Spleen (tissue), 11 donors: ENCODE results near the gene AKT3. TPM values are rescaled to one million over a fixed set of nuclear protein-coding genes. Genes with fewer than 3 reads are reported as not detected.

Source experiments
- DNase-seq: peaks from one replicate; pipeline ENCODE4 v3.0.0-alpha.2; 2020
- H3K27ac ChIP-seq, 8 donors: fragments of 200-600 bp; sonication (generic) in 7 of 8; 1 replicate in 4 of 8; 2 replicates in 4 of 8; pipeline versions ENCODE4 v1.5.0 to v1.8.0; 2016 to 2021; ENCODE audit warnings: inconsistent platforms in 4 of 8, mild to moderate bottlenecking in 4 of 8, moderate library complexity in 1 of 8
- H3K27me3 ChIP-seq, 7 donors: fragments of 200-600 bp; sonication (generic) in 6 of 7; replicated peaks in 1 of 7; 1 replicate in 4 of 7; 2 replicates in 3 of 7; pipeline versions ENCODE4 v1.5.0 to v1.8.0; 2016 to 2021; ENCODE audit warnings: inconsistent platforms in 3 of 7, mild to moderate bottlenecking in 1 of 7
- H3K36me3 ChIP-seq, 6 donors: fragments of 200-600 bp; sonication (generic) in 5 of 6; 1 replicate in 4 of 6; 2 replicates in 2 of 6; pipeline versions ENCODE4 v1.5.0 to v1.8.0; 2016 to 2021; ENCODE audit warnings: inconsistent platforms in 2 of 6
- H3K4me1 ChIP-seq, 6 donors: fragments of 200-600 bp; sonication (generic) in 5 of 6; 1 replicate in 3 of 6; 2 replicates in 3 of 6; pipeline versions ENCODE4 v1.5.0 to v1.8.0; 2016 to 2021; ENCODE audit warnings: inconsistent platforms in 3 of 6
- H3K4me3 ChIP-seq, 8 donors: fragments of 200-600 bp; sonication (generic) in 7 of 8; 1 replicate in 4 of 8; 2 replicates in 4 of 8; pipeline versions ENCODE4 v1.5.0 to v1.8.0; 2016 to 2021; ENCODE audit warnings: inconsistent platforms in 4 of 8, mild to moderate bottlenecking in 4 of 8, moderate library complexity in 2 of 8
- H3K9me3 ChIP-seq, 8 donors: fragments of 200-600 bp; sonication (generic) in 7 of 8; 1 replicate in 4 of 8; 2 replicates in 4 of 8; pipeline versions ENCODE4 v1.5.0 to v1.8.0; 2016 to 2021; ENCODE audit warnings: inconsistent platforms in 4 of 8
- CTCF ChIP-seq, 11 experiments: fragments of 200-600 bp in 7 of 11; fragments of 450-650 bp in 4 of 11; sonication (generic) in 4 of 11; IDR thresholded peaks in 8 of 11; conservative IDR thresholded peaks in 3 of 11; 1 replicate in 7 of 11; 2 replicates in 4 of 11; pipeline versions ENCODE4 v1.4.0 to v1.8.0; 2016 to 2021; ENCODE audit warnings: antibody characterized with exemption in 11 of 11, inconsistent platforms in 4 of 11, mild to moderate bottlenecking in 1 of 11
- POLR2A ChIP-seq, 3 donors: fragments of 450-650 bp; IDR thresholded peaks; one replicate each; pipeline ENCODE4 v1.5.1; 2017; ENCODE audit warnings: antibody characterized with exemption in 3 of 3, mild to moderate bottlenecking in 1 of 3
- POLR2AphosphoS5 ChIP-seq, 3 donors: sonication (generic); formaldehyde crosslinking; IDR thresholded peaks; one replicate each; pipeline ENCODE4 v1.5.1; 2017; ENCODE audit warnings: antibody characterized with exemption in 3 of 3
- WGBS, 5 donors: extraction: QIAGEN DNeasy Blood & Tissue Kit in 3 of 5; methylation state at CpG; one replicate each; pipeline versions ENCODE4 v1.1.5 to v1.1.7; 2013 to 2018; 5-methylcytosine and 5-hydroxymethylcytosine counted together
- intact Hi-C: fragments of 100-400 bp; cut with DNase I; formaldehyde crosslinking; loops from one replicate; pipeline ENCODE4 v1.15.0; 2023; ENCODE audit warnings: low total_unique reads
- polyA plus RNA-seq, 3 donors: library from polyadenylated mRNA; stranded (reverse); fragments of 200-250 nt; gene quantifications; one replicate each; pipeline ENCODE4 v1.2.1, GENCODE V29; 2013
- total RNA-seq, 7 donors: library from RNA; depleted of rRNA in 3 of 7; stranded (reverse); fragments of >200 nt in 3 of 7; fragmentation: NEBNext Ultra II Directional in 4 of 7; extraction: Animal tissue kit (Norgen Biotek cat#: 25700) in 4 of 7; gene quantifications; one replicate each; pipeline versions ENCODE4 v1.1.0 to v1.2.1, GENCODE V29; 2016 to 2021
- donor health status: healthy with polysubstance abuse.
- donor health status: DM: no; HTN: no; CAD: no; lungs with moderate emphysema.
- donor health status: DM: no; HTN: no; CAD: no.
- donor health status: Bipolar disorder and iron deficiency.
- donor health status: healthy.
- donor health status: DM: no; HTN: no; CAD: no.
- donor health status: DM: yes; HTN: yes; CAD: no.

Gene AKT3
- total and polyA plus RNA-seq, 10 donors = 4.3 to 91.3 (median 46.4) TPM

- WGBS, 5 donors = 92 to 98% (median 97%) methylated on average over 3 of the region's 3 CpGs
- H3K27ac ChIP-seq = peak overlapping the region in 7 of 8 donors; percentile 26 to 82 (median 74)
Observed at GRCh38 chr1:243729956-243730355, 120.1 kb downstream of the AKT3 start.

GRCh38 chr1:243727503-243728203, 122.4 kb downstream of the AKT3 start:
- TF ChIP-seq POLR2A (IDR thresholded peaks at IDR 0.05) (no peak), CTCF (IDR thresholded peaks at IDR 0.05 in 8 of 11, conservative IDR thresholded peaks at IDR 0.05 in 3 of 11) (no peak), POLR2AphosphoS5 (IDR thresholded peaks at IDR 0.05) (no peak)
- H3K27ac ChIP-seq = peak overlapping the region; percentile 22 to 84 (median 75)
- H3K9me3 ChIP-seq = peaks cover 0 to 6% (median 0%) of the 10 kb centered on the region in 8 donors
- no peaks in the 10 kb centered on the region for H3K27me3 ChIP-seq
- intact Hi-C loops = no loop called here
- H3K4me3 ChIP-seq = no peak overlapping the region
- peaks cover 0 to 91% (median 50%) of the 10 kb centered on the region in 6 donors for H3K4me1 ChIP-seq
- 54 to 77% (median 66%) methylated on average over 4 of the region's 4 CpGs for WGBS, 5 donors
- peaks cover 0 to 9% (median 0%) of the 10 kb centered on the region in 6 donors for H3K36me3 ChIP-seq
- DNase-seq = no peak

More at GRCh38 chr1:243729956-243730355, 120.1 kb downstream of the AKT3 start:
- intact Hi-C loops = no loop called here
- TF ChIP-seq POLR2AphosphoS5 (IDR thresholded peaks at IDR 0.05) (no peak), POLR2A (IDR thresholded peaks at IDR 0.05) (no peak), CTCF (IDR thresholded peaks at IDR 0.05 in 8 of 11, conservative IDR thresholded peaks at IDR 0.05 in 3 of 11) (no peak)
- Histone ChIP-seq H3K9me3 (peaks cover 0 to 6% (median 0%) of the 10 kb centered on the region in 8 donors), H3K36me3 (peaks cover 0 to 9% (median 0%) of the 10 kb centered on the region in 6 donors), H3K27me3 (no peaks in the 10 kb centered on the region), H3K4me3 (peak overlapping the region in 1 of 8 donors; percentile 2), H3K4me1 (peaks cover 0 to 90% (median 42%) of the 10 kb centered on the region in 6 donors)
- no peak for DNase-seq

- 52 to 72% (median 69%) methylated on average over 2 of the region's 2 CpGs for WGBS, 5 donors
- DNase-seq = no peak
- H3K27ac ChIP-seq = peak overlapping the region in 7 of 8 donors; percentile 52 to 84 (median 78)
Observed at GRCh38 chr1:243726806-243727502, 123.1 kb downstream of the AKT3 start.

More at GRCh38 chr1:243726806-243727502, 123.1 kb downstream of the AKT3 start:
- Histone ChIP-seq H3K4me1 (peaks cover 0 to 84% (median 46%) of the 10 kb centered on the region in 6 donors), H3K36me3 (peaks cover 0 to 9% (median 0%) of the 10 kb centered on the region in 6 donors), H3K27me3 (no peaks in the 10 kb centered on the region), H3K9me3 (peaks cover 0 to 6% (median 0%) of the 10 kb centered on the region in 8 donors), H3K4me3 (no peak overlapping the region)
- no peak for TF ChIP-seq POLR2A (IDR thresholded peaks at IDR 0.05)
- TF ChIP-seq CTCF (IDR thresholded peaks at IDR 0.05 in 8 of 11, conservative IDR thresholded peaks at IDR 0.05 in 3 of 11) = no peak
- no peak for TF ChIP-seq POLR2AphosphoS5 (IDR thresholded peaks at IDR 0.05)
- intact Hi-C loops = no loop called here
